HepG2 (cell line): ENCODE measurements around the gene ARHGAP5.

ENCODE experiments used
- ATF1 ChIP-seq: IDR thresholded peaks from 2 replicates; pipeline ENCODE4 v1.6.1; 2016; ENCODE audit warnings: mild to moderate bottlenecking, control low read depth
- CCAR2 ChIP-seq: fragments of 200-400 bp; formaldehyde crosslinking; optimal IDR thresholded peaks from 2 replicates; pipeline ENCODE3; 2018; ENCODE audit warnings: low read depth, mild to moderate bottlenecking, low read length, moderate library complexity
- CTCF ChIP-seq: sonication (generic); formaldehyde crosslinking; IDR thresholded peaks from 2 replicates; pipeline ENCODE4 v1.5.0; 2020; ENCODE audit warnings: mild to moderate bottlenecking, missing genetic modification reagents, moderate library complexity
- EP300 ChIP-seq, 3 experiments: sonication (generic) in 1 of 3; formaldehyde crosslinking in 1 of 3; IDR thresholded peaks; 2 replicates each; pipeline versions ENCODE4 v1.5.1 to v1.6.1; 2011 to 2020; ENCODE audit warnings: low read depth in 2 of 3, low read length in 2 of 3, borderline replicate concordance in 1 of 3, improper control_type of control experiment in 1 of 3, mild to moderate bottlenecking in 1 of 3, missing genetic modification reagents in 1 of 3, moderate library complexity in 1 of 3
- EZH2 ChIP-seq: conservative IDR thresholded peaks from 2 replicates; pipeline ENCODE4 v1.6.1; 2012; ENCODE audit warnings: mild to moderate bottlenecking, low read depth, low read length, moderate library complexity
- FOXP4 ChIP-seq: sonication (generic); formaldehyde crosslinking; IDR thresholded peaks from 2 replicates; pipeline ENCODE4 v1.4.0; 2020; ENCODE audit warnings: missing genetic modification reagents
- GLI4 ChIP-seq: sonication (generic); formaldehyde crosslinking; IDR thresholded peaks from 2 replicates; pipeline ENCODE4 v1.5.1; 2020; ENCODE audit warnings: missing genetic modification reagents, mild to moderate bottlenecking, moderate library complexity, borderline replicate concordance
- IRF2 ChIP-seq: IDR thresholded peaks from 2 replicates; pipeline ENCODE4 v1.6.1; 2018; ENCODE audit warnings: missing genetic modification reagents, missing compliant biosample characterization
- JUNB ChIP-seq: sonication (generic); formaldehyde crosslinking; IDR thresholded peaks from 2 replicates; pipeline ENCODE4 v1.8.0; 2022; ENCODE audit warnings: missing genetic modification reagents, mild to moderate bottlenecking, borderline replicate concordance
- RFX5 ChIP-seq: IDR thresholded peaks from 2 replicates; pipeline ENCODE4 v1.6.1; 2011; ENCODE audit warnings: low read depth, low read length, improper control_type of control experiment
- SMC3 ChIP-seq: IDR thresholded peaks from 2 replicates; pipeline ENCODE4 v1.6.1; 2011; ENCODE audit warnings: low read length, improper control_type of control experiment
- TAF1 ChIP-seq: sonication (generic); formaldehyde crosslinking; IDR thresholded peaks from 2 replicates; pipeline ENCODE4 v1.4.0; 2020; ENCODE audit warnings: missing genetic modification reagents

GRCh38 chr14:32083789-32084188 lies 6.7 kb downstream of the ARHGAP5 start:
- TF ChIP-seq SMC3: no peak
- peak; percentile 71 for TF ChIP-seq FOXP4 (CRISPR knock-in tag)
- peak in 1 of 2 experiments; percentile 55; a peak in 2 of 4 replicates for TF ChIP-seq EP300 (IDR thresholded peaks at IDR 0.05; ENCODE audit: low read depth in 2 of 2, low read length in 2 of 2)
- 0 out of 2 replicates have a peak, but pooled peaks have one; percentile 41 for TF ChIP-seq EP300 (CRISPR knock-in tag; IDR thresholded peaks at IDR 0.05; ENCODE audit: borderline replicate concordance)
- no peak for TF ChIP-seq GLI4
- TF ChIP-seq JUNB (CRISPR knock-in tag): no peak
- no peak for TF ChIP-seq CTCF
- TF ChIP-seq ATF1 (CRISPR knock-in tag): no peak
- no peak for TF ChIP-seq RFX5
- TF ChIP-seq CCAR2: no peak
- TF ChIP-seq EZH2: no peak
- TF ChIP-seq TAF1 (CRISPR knock-in tag): no peak
- TF ChIP-seq IRF2: no peak; the same call in 1 of the 2 replicates
